Naive thymus-derived CD4-positive, alpha-beta T cell (primary cell): ENCODE measurements around the gene BRPF3. TPM values are rescaled to one million over a fixed set of nuclear protein-coding genes. Genes with fewer than 3 reads are reported as not detected.

Experiments
- ATAC-seq: fragments of 150-1000 bp; cut with Tn5 transposase; 2 replicates; pipeline ENCODE4 v1.10.0; 2021; ENCODE audit warnings: mild to moderate bottlenecking, moderate library complexity
- CTCF ChIA-PET: fragments of 350-600 bp; sonication (Branson Sonifier 250); formaldehyde crosslinking; loops from one replicate; lab custom pipeline; 2021; ENCODE audit warnings: antibody characterized with exemption; lab: Charles Lee
- POLR2A ChIA-PET: fragments of 350-600 bp; sonication (Branson Sonifier 250); formaldehyde crosslinking; loops from one replicate; lab custom pipeline; 2021; ENCODE audit warnings: antibody characterized with exemption, inconsistent platforms; lab: Charles Lee
- DNase-seq, 9 donors: peaks; one replicate each; pipeline versions ENCODE4 v3.0.0 to v3.0.0-alpha.2; 2020 to 2022; ENCODE audit warnings: mixed read lengths in 1 of 9
- H3K27ac ChIP-seq: one replicate; pipeline ENCODE4 v1.7.0; 2013; ENCODE audit warnings: mild to moderate bottlenecking, low read depth, low read length, moderate library complexity
- H3K27me3 ChIP-seq, 2 donors: one replicate each; pipeline ENCODE4 v1.7.0; 2013; ENCODE audit warnings: low read length in 2 of 2, mild to moderate bottlenecking in 2 of 2, moderate library complexity in 2 of 2; ENCODE audit not compliant: control insufficient read depth in 2 of 2, insufficient read depth in 2 of 2
- H3K36me3 ChIP-seq, 3 experiments: 1 replicate in 2 of 3; 2 replicates in 1 of 3; pipeline ENCODE4 v1.7.0; 2013; ENCODE audit warnings: low read length in 3 of 3, mild to moderate bottlenecking in 3 of 3, moderate library complexity in 1 of 3; ENCODE audit not compliant: insufficient read depth in 3 of 3, control insufficient read depth in 2 of 3
- H3K4me1 ChIP-seq, 2 donors: one replicate each; pipeline ENCODE4 v1.7.0; 2013; ENCODE audit warnings: low read length in 2 of 2, mild to moderate bottlenecking in 2 of 2, moderate library complexity in 1 of 2; ENCODE audit not compliant: control insufficient read depth in 2 of 2, insufficient read depth in 2 of 2
- H3K4me3 ChIP-seq: 2 replicates; pipeline ENCODE4 v1.7.0; 2013; ENCODE audit warnings: mild to moderate bottlenecking, low read length
- H3K9me3 ChIP-seq, 3 experiments: 1 replicate in 2 of 3; 2 replicates in 1 of 3; pipeline ENCODE4 v1.7.0; 2013; ENCODE audit warnings: low read length in 3 of 3; ENCODE audit not compliant: control insufficient read depth in 2 of 3
- H3K27ac Mint-ChIP-seq, 9 donors: one replicate each; pipeline ENCODE4 v1.8.0; 2020 to 2022; ENCODE audit warnings: mixed read lengths in 9 of 9, mild to moderate bottlenecking in 8 of 9, moderate library complexity in 5 of 9, inconsistent platforms in 2 of 9
- H3K27me3 Mint-ChIP-seq, 5 donors: one replicate each; pipeline ENCODE4 v1.8.0; 2021 to 2022; ENCODE audit warnings: mixed read lengths in 5 of 5, mild to moderate bottlenecking in 1 of 5
- H3K36me3 Mint-ChIP-seq, 5 donors: one replicate each; pipeline ENCODE4 v1.8.0; 2020 to 2022; ENCODE audit warnings: mixed read lengths in 5 of 5, mild to moderate bottlenecking in 3 of 5, inconsistent platforms in 1 of 5
- H3K4me1 Mint-ChIP-seq, 7 donors: one replicate each; pipeline ENCODE4 v1.8.0; 2020 to 2022; ENCODE audit warnings: mixed read lengths in 7 of 7, mild to moderate bottlenecking in 3 of 7, inconsistent platforms in 1 of 7
- H3K4me3 Mint-ChIP-seq, 10 donors: one replicate each; pipeline ENCODE4 v1.8.0; 2020 to 2022; ENCODE audit warnings: mild to moderate bottlenecking in 10 of 10, mixed read lengths in 10 of 10, moderate library complexity in 6 of 10, inconsistent platforms in 2 of 10
- H3K9me3 Mint-ChIP-seq, 11 donors: one replicate each; pipeline ENCODE4 v1.8.0; 2020 to 2022; ENCODE audit warnings: mixed read lengths in 11 of 11, mild to moderate bottlenecking in 4 of 11, inconsistent platforms in 1 of 11, moderate library complexity in 1 of 11
- intact Hi-C, 2 donors: fragments of 100-400 bp; cut with micrococcal nuclease; formaldehyde crosslinking; loops; one replicate each; pipeline ENCODE4 v1.15.1; 2023
- polyA plus RNA-seq, 2 donors: library from polyadenylated mRNA; unstranded; fragments of 300-500 nt; fragmentation: Illumina TruSeq; gene quantifications; one replicate each; pipeline ENCODE4 v1.2.3, GENCODE V29; 2021
- total RNA-seq, 6 experiments: library from RNA in 5 of 6; stranded (reverse) in 5 of 6; gene quantifications; 1 replicate in 5 of 6; 2 replicates in 1 of 6; pipeline ENCODE4 v1.2.3 and lab custom pipeline; 2021 to 2026

The BRPF3 gene
- total and polyA plus RNA-seq, 7 experiments from 2014 or later: 5.1 to 40.0 (median 28.4) TPM

GRCh38 chr6:36202101-36202500, 5.6 kb downstream of the BRPF3 start:
- no peak for DNase-seq
- peak overlapping the region in 2 of 9 donors; percentile 63 to 75 for H3K27ac Mint-ChIP-seq
- peaks cover 14 to 64% (median 51%) of the 10 kb centered on the region in 5 donors for H3K36me3 Mint-ChIP-seq
- H3K27me3 Mint-ChIP-seq: peaks cover 0 to 3% (median 0%) of the 10 kb centered on the region in 5 donors
- intact Hi-C loops: no loop called here
- Histone ChIP-seq H3K4me1 (peaks cover 58 to 64% of the 10 kb centered on the region in 2 donors), H3K36me3 (peaks cover 0 to 31% (median 9%) of the 10 kb centered on the region in 3 experiments), H3K27me3 (no peaks in the 10 kb centered on the region), H3K9me3 (no peaks in the 10 kb centered on the region), H3K27ac (no peak overlapping the region), H3K4me3 (no peak overlapping the region)
- ChIA-PET CTCF (interaction anchor here (2.1 kb wide), 1 partner anchor 107 kb away, joined by 10 read pairs; no protein-coding TSS in a partner anchor), POLR2A (interaction anchor here (0.9 to 1.2 kb wide), 2 partner anchors 81 to 518 kb away, joined by 3 read pairs; no protein-coding TSS in a partner anchor)
- peak overlapping the region in 8 of 10 donors; percentile 17 to 80 (median 63) for H3K4me3 Mint-ChIP-seq
- no peak for ATAC-seq
- H3K4me1 Mint-ChIP-seq: peaks cover 62 to 97% (median 85%) of the 10 kb centered on the region in 7 donors
- peaks cover 0 to 4% (median 0%) of the 10 kb centered on the region in 11 donors for H3K9me3 Mint-ChIP-seq

- peaks cover 0 to 3% (median 0%) of the 10 kb centered on the region in 5 donors for H3K27me3 Mint-ChIP-seq
- H3K36me3 ChIP-seq: peaks cover 0 to 52% (median 14%) of the 10 kb centered on the region in 3 experiments
- DNase-seq: peak in 8 of 9 donors; percentile 38 to 81 (median 74)
- POLR2A ChIA-PET: interaction anchor here (1.5 to 1.6 kb wide), 3 partner anchors 9 to 101 kb away, joined by 3 to 9 read pairs (median 4); no protein-coding TSS in a partner anchor
- CTCF ChIA-PET: interaction anchor here (0.5 to 2.1 kb wide), 3 partner anchors 8 to 109 kb away, joined by 3 to 10 read pairs (median 4); no protein-coding TSS in a partner anchor
- H3K9me3 ChIP-seq: no peaks in the 10 kb centered on the region
- intact Hi-C loops: no loop called here
- peak; percentile 97 for ATAC-seq
- H3K4me1 Mint-ChIP-seq: peaks cover 55 to 76% (median 72%) of the 10 kb centered on the region in 7 donors
- no peak overlapping the region for H3K27ac ChIP-seq
- no peaks in the 10 kb centered on the region for H3K27me3 ChIP-seq
- peaks cover 41 to 52% of the 10 kb centered on the region in 2 donors for H3K4me1 ChIP-seq
- peaks cover 14 to 68% (median 60%) of the 10 kb centered on the region in 5 donors for H3K36me3 Mint-ChIP-seq
- peaks cover 0 to 4% (median 0%) of the 10 kb centered on the region in 11 donors for H3K9me3 Mint-ChIP-seq
- H3K27ac Mint-ChIP-seq: peak overlapping the region in 8 of 9 donors; percentile 44 to 84 (median 64)
- peak overlapping the region; percentile 22 for H3K4me3 ChIP-seq
- peak overlapping the region; percentile 48 to 80 (median 74) for H3K4me3 Mint-ChIP-seq
Observed at GRCh38 chr6:36204068-36204753, 7.7 kb downstream of the BRPF3 start.

GRCh38 chr6:36207155-36207554, 10.6 kb downstream of the BRPF3 start:
- ChIA-PET CTCF (interaction anchor here (0.7 kb wide), 1 partner anchor 106 kb away, joined by 3 read pairs; no protein-coding TSS in a partner anchor), POLR2A (interaction anchor here (0.5 to 1.4 kb wide), 2 partner anchors 86 to 121 kb away, joined by 4 read pairs; no protein-coding TSS in a partner anchor)
- peaks cover 0 to 3% (median 0%) of the 10 kb centered on the region in 11 donors for H3K9me3 Mint-ChIP-seq
- Histone ChIP-seq H3K36me3 (peaks cover 8 to 62% (median 14%) of the 10 kb centered on the region in 3 experiments), H3K27ac (no peak overlapping the region), H3K4me1 (peaks cover 30 to 39% of the 10 kb centered on the region in 2 donors), H3K27me3 (no peaks in the 10 kb centered on the region), H3K4me3 (no peak overlapping the region), H3K9me3 (no peaks in the 10 kb centered on the region)
- DNase-seq: no peak
- peaks cover 41 to 48% (median 46%) of the 10 kb centered on the region in 7 donors for H3K4me1 Mint-ChIP-seq
- intact Hi-C loops: no loop called here
- H3K4me3 Mint-ChIP-seq: no peak overlapping the region
- H3K27ac Mint-ChIP-seq: no peak overlapping the region
- ATAC-seq: no peak
- peaks cover 0 to 3% (median 0%) of the 10 kb centered on the region in 5 donors for H3K27me3 Mint-ChIP-seq
- H3K36me3 Mint-ChIP-seq: peaks cover 18 to 61% (median 57%) of the 10 kb centered on the region in 5 donors

- H3K27me3 ChIP-seq: no peaks in the 10 kb centered on the region
- no peaks in the 10 kb centered on the region for H3K9me3 Mint-ChIP-seq
- ChIA-PET CTCF (interaction anchor here (0.5 kb wide), 1 partner anchor 14 kb away, joined by 3 read pairs; no protein-coding TSS in a partner anchor), POLR2A (no interaction called here)
- no peak for ATAC-seq
- H3K4me1 Mint-ChIP-seq: peaks cover 17 to 24% (median 22%) of the 10 kb centered on the region in 7 donors
- H3K36me3 ChIP-seq: peaks cover 8 to 83% (median 18%) of the 10 kb centered on the region in 3 experiments
- intact Hi-C loops: no loop called here
- peaks cover 5 to 14% of the 10 kb centered on the region in 2 donors for H3K4me1 ChIP-seq
- peaks cover 23 to 68% (median 47%) of the 10 kb centered on the region in 5 donors for H3K36me3 Mint-ChIP-seq
- no peaks in the 10 kb centered on the region for H3K9me3 ChIP-seq
- H3K27me3 Mint-ChIP-seq: peaks cover 0 to 3% (median 0%) of the 10 kb centered on the region in 5 donors
- no peak for DNase-seq
- no peak overlapping the region for H3K27ac Mint-ChIP-seq
- H3K4me3 Mint-ChIP-seq: no peak overlapping the region
- H3K27ac ChIP-seq: no peak overlapping the region
- no peak overlapping the region for H3K4me3 ChIP-seq
Observed at GRCh38 chr6:36209606-36210005, 13.1 kb downstream of the BRPF3 start.

GRCh38 chr6:36210182-36210581, 13.6 kb downstream of the BRPF3 start:
- ChIA-PET POLR2A (no interaction called here), CTCF (interaction anchor here (0.7 kb wide), 1 partner anchor 73 kb away, joined by 3 read pairs; no protein-coding TSS in a partner anchor)
- Histone ChIP-seq H3K27me3 (no peaks in the 10 kb centered on the region), H3K36me3 (peaks cover 8 to 85% (median 15%) of the 10 kb centered on the region in 3 experiments), H3K27ac (no peak overlapping the region), H3K4me3 (no peak overlapping the region), H3K9me3 (no peaks in the 10 kb centered on the region), H3K4me1 (peaks cover 0 to 9% of the 10 kb centered on the region in 2 donors)
- Mint-ChIP-seq H3K27me3 (peaks cover 0 to 3% (median 0%) of the 10 kb centered on the region in 5 donors), H3K27ac (no peak overlapping the region), H3K36me3 (peaks cover 25 to 70% (median 49%) of the 10 kb centered on the region in 5 donors), H3K4me3 (no peak overlapping the region), H3K9me3 (no peaks in the 10 kb centered on the region), H3K4me1 (peaks cover 13 to 19% (median 18%) of the 10 kb centered on the region in 7 donors)
- DNase-seq: no peak
- intact Hi-C loops: no loop called here
- ATAC-seq: no peak

- ChIA-PET POLR2A (no interaction called here), CTCF (no interaction called here)
- no peak for ATAC-seq
- intact Hi-C loops: no loop called here
- peaks cover 20 to 70% (median 46%) of the 10 kb centered on the region in 5 donors for H3K36me3 Mint-ChIP-seq
- Histone ChIP-seq H3K9me3 (no peaks in the 10 kb centered on the region), H3K27me3 (no peaks in the 10 kb centered on the region), H3K4me3 (no peak overlapping the region), H3K36me3 (peaks cover 8 to 90% (median 11%) of the 10 kb centered on the region in 3 experiments), H3K4me1 (peaks cover 0 to under 1% of the 10 kb centered on the region in 2 donors), H3K27ac (no peak overlapping the region)
- no peak for DNase-seq
- peaks cover 6 to 17% (median 9%) of the 10 kb centered on the region in 7 donors for H3K4me1 Mint-ChIP-seq
- H3K9me3 Mint-ChIP-seq: no peaks in the 10 kb centered on the region
- H3K27me3 Mint-ChIP-seq: no peaks in the 10 kb centered on the region
- peak overlapping the region in 1 of 9 donors; percentile 56 for H3K27ac Mint-ChIP-seq
- H3K4me3 Mint-ChIP-seq: no peak overlapping the region
Observed at GRCh38 chr6:36210886-36211595, 14.5 kb downstream of the BRPF3 start.
